A673 (cell line): ENCODE results near the gene ABCA10. TPM values are rescaled to one million over a fixed set of nuclear protein-coding genes. Genes with fewer than 3 reads are reported as not detected.

Experiments used
- BruUV-seq: library from RNA; stranded (reverse); fragments of 400-500 nt; replicated peaks from 2 replicates; lab custom pipeline; 2021; lab: Mats Ljungman, UMichigan
- CTCF ChIA-PET: fragments of 300-600 bp; sonication (Branson Sonifier 250); formaldehyde crosslinking; loops from one replicate; lab custom pipeline; 2022; ENCODE audit warnings: antibody characterized with exemption; lab: Charles Lee
- POLR2A ChIA-PET: fragments of 300-600 bp; sonication (Branson Sonifier 250); formaldehyde crosslinking; loops from one replicate; lab custom pipeline; 2022; ENCODE audit warnings: antibody characterized with exemption; ENCODE audit not compliant: low non-redundant PET; lab: Charles Lee
- DNase-seq: peaks from one replicate; pipeline ENCODE4 v3.0.0-alpha.2; 2015; ENCODE audit warnings: low spot score
- H3K27ac ChIP-seq: fragments of 200-600 bp; sonication (generic); 2 replicates; pipeline ENCODE4 v1.5.1; 2016; ENCODE audit warnings: mixed run types, low read depth, mild to moderate bottlenecking, mixed read lengths, antibody characterized with exemption, low read length; ENCODE audit not compliant: poor library complexity, severe bottlenecking
- H3K27me3 ChIP-seq: fragments of 200-600 bp; sonication (generic); replicated peaks from 2 replicates; pipeline ENCODE4 v1.6.1; 2017; ENCODE audit warnings: mixed run types, low read depth, mild to moderate bottlenecking, mixed read lengths, antibody characterized with exemption, low read length; ENCODE audit not compliant: insufficient read depth, poor library complexity
- H3K36me3 ChIP-seq: fragments of 200-600 bp; sonication (generic); 2 replicates; pipeline ENCODE4 v1.6.1; 2016; ENCODE audit warnings: mixed run types, mild to moderate bottlenecking, mixed read lengths, antibody characterized with exemption, low read length; ENCODE audit not compliant: insufficient read depth, poor library complexity, severe bottlenecking
- H3K4me1 ChIP-seq: fragments of 200-600 bp; sonication (generic); 2 replicates; pipeline ENCODE4 v1.6.1; 2017; ENCODE audit warnings: mixed run types, mild to moderate bottlenecking, mixed read lengths, antibody characterized with exemption, low read length; ENCODE audit not compliant: insufficient read depth, poor library complexity, severe bottlenecking
- H3K4me3 ChIP-seq: fragments of 200-600 bp; sonication (generic); 2 replicates; pipeline ENCODE4 v1.5.1; 2016; ENCODE audit warnings: low read depth, mixed run types, mild to moderate bottlenecking, mixed read lengths, low read length; ENCODE audit not compliant: poor library complexity, severe bottlenecking
- H3K9me3 ChIP-seq: fragments of 200-600 bp; sonication (generic); 2 replicates; pipeline ENCODE4 v1.6.1; 2016; ENCODE audit warnings: mixed run types, low read depth, mild to moderate bottlenecking, mixed read lengths, antibody characterized with exemption, low read length; ENCODE audit not compliant: poor library complexity, severe bottlenecking
- EZH2 ChIP-seq: fragments of 200-600 bp; sonication (generic); IDR thresholded peaks from 2 replicates; pipeline ENCODE4 v1.6.1; 2017; ENCODE audit warnings: borderline replicate concordance, low read depth, mild to moderate bottlenecking, mixed read lengths, antibody characterized with exemption, low read length; ENCODE audit not compliant: poor library complexity, severe bottlenecking
- intact Hi-C: fragments of 100-400 bp; cut with micrococcal nuclease; formaldehyde crosslinking; loops from one replicate; pipeline ENCODE4 v1.10.0; 2022; ENCODE audit not compliant: unreplicated experiment
- total RNA-seq: library from RNA; stranded (reverse); gene quantifications from 2 replicates; pipeline ENCODE4 v1.2.3, GENCODE V29; 2021
- TF ChIP-seq, protein P1 (sequence below): fragments of 300-800, 200-600 bp; sonication (generic); conservative IDR thresholded peaks from 2 replicates; pipeline ENCODE4 v1.5.1; 2017; ENCODE audit warnings: low read depth, mild to moderate bottlenecking, antibody characterized with exemption, low read length, moderate library complexity, mixed read lengths

The ABCA10 gene
- total RNA-seq, 1 experiment from 2014 or later = 0.47 TPM

DNA sequence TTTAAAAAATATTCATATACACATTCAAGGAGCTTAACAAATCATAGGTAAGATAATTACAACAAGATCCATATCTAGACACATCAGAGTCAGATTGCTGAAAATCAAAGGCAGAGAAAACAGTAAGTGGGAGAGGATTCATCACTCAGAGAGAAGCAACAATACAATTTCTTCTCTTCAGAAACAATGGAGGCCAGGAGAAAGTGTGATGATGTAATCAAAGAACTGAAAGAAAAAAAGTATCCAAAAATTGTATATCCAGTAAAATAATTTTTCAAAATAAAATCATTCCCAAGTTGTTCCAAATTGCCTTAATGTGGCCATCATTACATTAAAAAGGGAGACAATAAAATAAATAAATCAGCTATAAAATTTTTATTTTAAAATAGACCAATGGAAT, 69.2 kb downstream of the ABCA10 start:
- POLR2A ChIA-PET = no interaction called here
- Histone ChIP-seq H3K36me3 (no peaks in the 10 kb centered on the region), H3K4me1 (no peaks in the 10 kb centered on the region), H3K9me3 (no peaks in the 10 kb centered on the region), H3K4me3 (no peak overlapping the region), H3K27me3 (no peaks in the 10 kb centered on the region), H3K27ac (no peak overlapping the region)
- DNase-seq = no peak
- BruUV-seq = no TSS peak
- CTCF ChIA-PET = no interaction called here
- intact Hi-C loops = no loop called here
- TF ChIP-seq EZH2 = no peak
- TF ChIP-seq, protein P1, sequence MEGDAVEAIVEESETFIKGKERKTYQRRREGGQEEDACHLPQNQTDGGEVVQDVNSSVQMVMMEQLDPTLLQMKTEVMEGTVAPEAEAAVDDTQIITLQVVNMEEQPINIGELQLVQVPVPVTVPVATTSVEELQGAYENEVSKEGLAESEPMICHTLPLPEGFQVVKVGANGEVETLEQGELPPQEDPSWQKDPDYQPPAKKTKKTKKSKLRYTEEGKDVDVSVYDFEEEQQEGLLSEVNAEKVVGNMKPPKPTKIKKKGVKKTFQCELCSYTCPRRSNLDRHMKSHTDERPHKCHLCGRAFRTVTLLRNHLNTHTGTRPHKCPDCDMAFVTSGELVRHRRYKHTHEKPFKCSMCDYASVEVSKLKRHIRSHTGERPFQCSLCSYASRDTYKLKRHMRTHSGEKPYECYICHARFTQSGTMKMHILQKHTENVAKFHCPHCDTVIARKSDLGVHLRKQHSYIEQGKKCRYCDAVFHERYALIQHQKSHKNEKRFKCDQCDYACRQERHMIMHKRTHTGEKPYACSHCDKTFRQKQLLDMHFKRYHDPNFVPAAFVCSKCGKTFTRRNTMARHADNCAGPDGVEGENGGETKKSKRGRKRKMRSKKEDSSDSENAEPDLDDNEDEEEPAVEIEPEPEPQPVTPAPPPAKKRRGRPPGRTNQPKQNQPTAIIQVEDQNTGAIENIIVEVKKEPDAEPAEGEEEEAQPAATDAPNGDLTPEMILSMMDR = no peak

DNA sequence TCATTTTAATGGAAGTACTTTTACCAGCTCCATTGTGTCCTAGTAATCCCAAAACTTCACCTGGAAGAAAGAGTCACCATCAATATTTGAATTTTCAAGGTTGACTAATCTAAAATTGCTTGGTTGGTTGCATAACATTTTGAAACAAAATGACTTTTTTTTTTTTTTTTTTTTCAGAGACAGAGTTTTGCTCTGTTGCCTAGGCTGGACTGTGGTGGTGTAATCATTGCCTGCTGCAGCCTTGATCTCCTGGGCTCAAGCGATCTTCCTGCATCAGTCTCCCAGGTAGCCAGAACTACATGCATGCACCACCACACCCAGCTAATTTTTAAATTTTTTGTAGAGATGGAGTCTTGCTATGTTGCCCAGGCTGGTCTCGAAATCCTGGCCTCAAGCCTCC, 74.4 kb downstream of the ABCA10 start:
- H3K36me3 ChIP-seq = no peaks in the 10 kb centered on the region
- H3K9me3 ChIP-seq = no peaks in the 10 kb centered on the region
- H3K27me3 ChIP-seq = no peaks in the 10 kb centered on the region
- no TSS peak for BruUV-seq
- CTCF ChIA-PET = no interaction called here
- H3K4me1 ChIP-seq = no peaks in the 10 kb centered on the region
- intact Hi-C loops = no loop called here
- no peak for TF ChIP-seq EZH2
- TF ChIP-seq, protein P1 = no peak
- no peak overlapping the region for H3K27ac ChIP-seq
- DNase-seq = no peak
- no peak overlapping the region for H3K4me3 ChIP-seq
- POLR2A ChIA-PET = no interaction called here

DNA sequence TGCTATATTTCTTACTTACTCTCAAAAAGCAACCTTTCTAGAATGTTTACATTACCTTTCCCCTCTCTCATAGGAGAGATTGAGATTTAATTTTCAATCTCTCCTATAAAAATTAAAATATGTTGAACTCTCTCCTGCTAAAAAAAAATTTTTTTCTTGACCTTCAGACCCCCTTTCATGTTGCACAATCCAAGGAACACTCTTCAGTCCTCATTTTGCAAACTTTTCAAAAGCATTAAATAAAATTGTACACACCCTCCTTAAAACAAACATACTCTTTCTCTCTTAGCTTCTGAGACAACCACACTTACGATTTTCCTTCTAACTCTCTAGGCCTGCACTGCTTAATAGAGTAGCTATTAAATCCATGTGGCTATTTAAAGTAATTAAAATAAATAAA, 78.3 kb downstream of the ABCA10 start:
- Histone ChIP-seq H3K9me3 (no peaks in the 10 kb centered on the region), H3K27ac (no peak overlapping the region), H3K36me3 (no peaks in the 10 kb centered on the region), H3K4me3 (no peak overlapping the region), H3K4me1 (no peaks in the 10 kb centered on the region), H3K27me3 (no peaks in the 10 kb centered on the region)
- no TSS peak for BruUV-seq
- CTCF ChIA-PET = no interaction called here
- intact Hi-C loops = no loop called here
- no peak for TF ChIP-seq EZH2
- TF ChIP-seq, protein P1 = no peak
- no peak for DNase-seq
- POLR2A ChIA-PET = no interaction called here
